ENCODE measurements around the gene KCNMB3. TPM values are rescaled to one million over a fixed set of nuclear protein-coding genes. Genes with fewer than 3 reads are reported as not detected.
"Not testable (repeated sequence)": the region's sequence is repeated elsewhere in the genome, so short reads cannot be mapped to it uniquely, and the experiment has no call there.

Gene KCNMB3
- total RNA-seq, 1 donor from 2014 or later = 1.1 TPM

- Histone ChIP-seq H3K36me3 (ENCODE audit: control insufficient read depth, insufficient read depth, low read length) (no peaks in the 10 kb centered on the region), H3K27me3 (ENCODE audit: control insufficient read depth, insufficient read depth, low read length) (no peaks in the 10 kb centered on the region), H3K4me3 (ENCODE audit: low read depth, low read length) (no peak overlapping the region)
- DNase-seq (ENCODE audit: low read depth) (no peak), FAIRE-seq (no peak)
- no peak for TF ChIP-seq CTCF (IDR thresholded peaks at IDR 0.05; ENCODE audit: insufficient read depth, low read length, severe bottlenecking)
These were observed 6.0 kb downstream of the KCNMB3 start for GRCh38 chr3:179244878-179245277.

GRCh38 chr3:179242859-179243258, 8.1 kb downstream of the KCNMB3 start:
- not testable (repeated sequence) for H3K27me3 ChIP-seq (ENCODE audit: control insufficient read depth, insufficient read depth, low read length); H3K36me3 ChIP-seq (ENCODE audit: control insufficient read depth, insufficient read depth, low read length); FAIRE-seq; H3K4me3 ChIP-seq (ENCODE audit: low read depth, low read length); DNase-seq (ENCODE audit: low read depth)

- not testable (repeated sequence) for H3K4me3 ChIP-seq (ENCODE audit: low read depth, low read length); H3K36me3 ChIP-seq (ENCODE audit: control insufficient read depth, insufficient read depth, low read length); FAIRE-seq; H3K27me3 ChIP-seq (ENCODE audit: control insufficient read depth, insufficient read depth, low read length); DNase-seq (ENCODE audit: low read depth)
These were observed 10.6 kb downstream of the KCNMB3 start for GRCh38 chr3:179240299-179240698.

- Histone ChIP-seq H3K4me3 (ENCODE audit: low read depth, low read length) (no peak overlapping the region), H3K36me3 (ENCODE audit: control insufficient read depth, insufficient read depth, low read length) (no peaks in the 10 kb centered on the region), H3K27me3 (ENCODE audit: control insufficient read depth, insufficient read depth, low read length) (no peaks in the 10 kb centered on the region)
- TF ChIP-seq CTCF (IDR thresholded peaks at IDR 0.05; ENCODE audit: insufficient read depth, low read length, severe bottlenecking) = no peak
- FAIRE-seq (no peak), DNase-seq (ENCODE audit: low read depth) (no peak)
These were observed 14.1 kb downstream of the KCNMB3 start for GRCh38 chr3:179236669-179237301.

GRCh38 chr3:179234199-179234598, 16.7 kb downstream of the KCNMB3 start:
- H3K4me3 ChIP-seq (ENCODE audit: low read depth, low read length) = no peak overlapping the region
- no peak for TF ChIP-seq CTCF (IDR thresholded peaks at IDR 0.05; ENCODE audit: insufficient read depth, low read length, severe bottlenecking)
- no peak for DNase-seq (ENCODE audit: low read depth)
- H3K36me3 ChIP-seq (ENCODE audit: control insufficient read depth, insufficient read depth, low read length) = peaks cover 2% of the 10 kb centered on the region
- no peaks in the 10 kb centered on the region for H3K27me3 ChIP-seq (ENCODE audit: control insufficient read depth, insufficient read depth, low read length)
- FAIRE-seq = no peak

- FAIRE-seq (no peak), DNase-seq (ENCODE audit: low read depth) (no peak)
- H3K36me3 ChIP-seq (ENCODE audit: control insufficient read depth, insufficient read depth, low read length) = peaks cover 2% of the 10 kb centered on the region
- TF ChIP-seq CTCF (IDR thresholded peaks at IDR 0.05; ENCODE audit: insufficient read depth, low read length, severe bottlenecking) = no peak
- no peaks in the 10 kb centered on the region for H3K27me3 ChIP-seq (ENCODE audit: control insufficient read depth, insufficient read depth, low read length)
- H3K4me3 ChIP-seq (ENCODE audit: low read depth, low read length) = no peak overlapping the region
These were observed 17.9 kb downstream of the KCNMB3 start for GRCh38 chr3:179233043-179233442.

GRCh38 chr3:179229177-179229576, 21.7 kb downstream of the KCNMB3 start:
- FAIRE-seq (no peak), DNase-seq (ENCODE audit: low read depth) (no peak)
- Histone ChIP-seq H3K27me3 (ENCODE audit: control insufficient read depth, insufficient read depth, low read length) (no peaks in the 10 kb centered on the region), H3K36me3 (ENCODE audit: control insufficient read depth, insufficient read depth, low read length) (peaks cover 2% of the 10 kb centered on the region), H3K4me3 (ENCODE audit: low read depth, low read length) (no peak overlapping the region)
- TF ChIP-seq CTCF (IDR thresholded peaks at IDR 0.05; ENCODE audit: insufficient read depth, low read length, severe bottlenecking) = no peak
